Muscle of arm (tissue), 12 donors: ENCODE results near the gene FAM180A. TPM values are rescaled to one million over a fixed set of nuclear protein-coding genes. Genes with fewer than 3 reads are reported as not detected.
"Not testable (repeated sequence)": the region's sequence is repeated elsewhere in the genome, so short reads cannot be mapped to it uniquely, and the experiment has no call there.

Source experiments
- DNase-seq: peaks from one replicate; pipeline ENCODE4 v3.0.0-alpha.2; 2013
- polyA plus RNA-seq, 12 donors: library from polyadenylated mRNA; unstranded; fragments of 120-200 nt; gene quantifications; one replicate each; pipeline ENCODE4 v1.2.1, GENCODE V29; 2013; ENCODE audit not compliant: insufficient read length in 12 of 12

FAM180A gene
- polyA plus RNA-seq, 12 donors = 0.12 to 0.49 (median 0.31) TPM; not detected in 4

DNA sequence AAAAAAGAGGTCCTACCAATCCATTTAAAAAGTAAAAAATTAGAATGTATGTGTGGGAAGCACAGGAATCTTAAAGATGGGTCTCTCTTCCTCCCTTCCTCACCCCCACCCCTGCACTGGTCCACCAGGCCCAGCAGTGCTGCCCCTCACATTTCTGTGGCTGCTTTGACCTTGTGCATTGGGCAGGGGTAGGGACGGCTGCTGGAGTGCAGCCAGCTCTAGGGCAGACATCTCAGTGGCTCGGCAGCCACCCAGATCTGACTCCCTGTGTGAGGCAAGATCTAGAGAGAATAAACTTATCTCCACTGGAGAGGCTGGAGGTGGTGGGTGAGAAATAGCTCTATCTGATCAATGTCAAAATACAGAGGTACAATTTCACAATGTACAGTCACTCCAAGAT lies 6.7 kb downstream of the FAM180A start:
- DNase-seq = no peak

DNA sequence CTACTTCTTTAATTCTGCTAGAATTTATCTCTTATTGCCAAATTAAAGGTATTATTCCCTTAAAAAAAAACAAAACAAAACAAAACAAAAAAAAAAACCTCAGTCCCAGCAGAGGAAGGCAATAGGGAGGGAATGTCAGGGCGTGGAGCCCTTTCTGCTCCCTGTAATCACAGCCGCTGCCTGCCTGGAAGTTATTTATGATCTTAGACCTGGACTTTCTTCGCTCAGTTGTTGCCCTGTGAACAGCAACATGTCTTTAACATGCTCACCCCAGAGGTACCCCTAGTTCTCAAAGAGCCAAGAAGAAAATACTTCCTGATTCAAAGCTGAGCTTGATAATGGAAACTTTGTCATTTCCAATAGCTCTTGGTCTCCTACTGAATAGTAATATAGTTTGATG lies 7.7 kb downstream of the FAM180A start:
- DNase-seq = no peak

DNA sequence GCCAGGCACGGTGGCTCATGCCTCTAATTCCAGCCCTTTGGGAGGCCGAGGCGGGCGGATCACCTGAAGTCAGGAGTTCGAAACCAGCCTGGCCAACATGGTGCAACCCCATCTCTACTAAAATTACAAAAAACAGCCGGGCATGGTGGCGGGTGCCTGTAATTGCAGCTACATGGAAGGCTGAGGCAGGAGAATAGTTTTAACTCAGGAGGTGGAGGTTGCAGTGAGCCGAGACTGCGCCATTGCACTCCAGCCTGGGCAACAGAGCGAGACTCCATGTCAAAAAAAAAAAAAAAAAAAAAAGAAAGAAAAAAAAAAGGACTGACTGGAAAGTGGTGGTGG lies 11.3 kb downstream of the FAM180A start:
- DNase-seq = not testable (repeated sequence)

DNA sequence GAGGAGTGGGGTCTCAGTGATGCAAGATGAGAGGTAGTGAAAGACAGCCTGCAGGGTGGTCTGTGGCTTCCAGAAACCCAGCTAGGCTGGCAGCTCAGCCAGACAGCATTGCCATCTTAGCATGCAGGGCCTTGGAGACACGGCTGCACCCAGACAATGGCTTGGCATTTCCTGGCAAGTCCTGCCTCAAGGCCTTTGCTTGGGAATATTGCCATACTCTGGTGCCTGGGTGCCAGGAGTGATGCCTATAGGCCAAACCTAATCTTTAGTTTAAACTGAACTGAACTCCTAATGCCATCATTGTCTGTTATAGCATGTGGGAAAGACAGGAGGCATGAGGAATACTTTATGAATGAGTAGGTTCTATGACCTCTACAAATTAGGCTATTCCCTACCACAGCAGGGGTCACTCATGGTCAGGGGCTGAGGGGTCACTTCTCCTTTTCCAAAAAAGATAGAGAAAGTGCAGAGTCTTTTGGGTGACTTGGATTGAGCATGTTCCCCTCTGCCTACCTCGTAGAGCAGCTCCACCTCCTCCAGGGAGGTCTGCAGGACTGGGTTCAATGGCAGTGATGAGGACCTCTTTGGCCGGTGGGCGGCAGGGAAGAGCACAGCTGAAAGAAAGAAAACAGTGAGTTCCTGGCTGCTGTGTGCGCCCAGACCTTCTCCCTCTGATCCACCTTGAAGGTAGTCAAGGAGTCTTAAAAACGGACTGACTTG lies 11.9 kb downstream of the FAM180A start:
- no peak for DNase-seq

DNA sequence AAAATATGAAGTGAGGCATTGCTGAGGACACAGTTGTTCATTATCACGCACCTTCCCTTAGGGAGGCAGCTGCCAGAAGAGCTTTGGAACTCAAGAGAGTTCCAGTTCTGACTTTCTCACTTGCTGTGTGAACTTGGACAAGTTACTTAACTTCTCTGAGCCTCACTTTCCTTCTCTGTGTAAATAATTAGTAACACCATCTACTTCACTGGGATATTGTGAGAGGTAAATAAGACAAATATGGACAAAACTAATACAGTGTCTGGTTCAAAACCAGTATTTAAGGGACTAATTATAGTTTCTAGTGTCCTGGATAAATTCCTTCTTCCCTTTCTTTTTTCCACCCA lies 14.3 kb downstream of the FAM180A start:
- no peak for DNase-seq

DNA sequence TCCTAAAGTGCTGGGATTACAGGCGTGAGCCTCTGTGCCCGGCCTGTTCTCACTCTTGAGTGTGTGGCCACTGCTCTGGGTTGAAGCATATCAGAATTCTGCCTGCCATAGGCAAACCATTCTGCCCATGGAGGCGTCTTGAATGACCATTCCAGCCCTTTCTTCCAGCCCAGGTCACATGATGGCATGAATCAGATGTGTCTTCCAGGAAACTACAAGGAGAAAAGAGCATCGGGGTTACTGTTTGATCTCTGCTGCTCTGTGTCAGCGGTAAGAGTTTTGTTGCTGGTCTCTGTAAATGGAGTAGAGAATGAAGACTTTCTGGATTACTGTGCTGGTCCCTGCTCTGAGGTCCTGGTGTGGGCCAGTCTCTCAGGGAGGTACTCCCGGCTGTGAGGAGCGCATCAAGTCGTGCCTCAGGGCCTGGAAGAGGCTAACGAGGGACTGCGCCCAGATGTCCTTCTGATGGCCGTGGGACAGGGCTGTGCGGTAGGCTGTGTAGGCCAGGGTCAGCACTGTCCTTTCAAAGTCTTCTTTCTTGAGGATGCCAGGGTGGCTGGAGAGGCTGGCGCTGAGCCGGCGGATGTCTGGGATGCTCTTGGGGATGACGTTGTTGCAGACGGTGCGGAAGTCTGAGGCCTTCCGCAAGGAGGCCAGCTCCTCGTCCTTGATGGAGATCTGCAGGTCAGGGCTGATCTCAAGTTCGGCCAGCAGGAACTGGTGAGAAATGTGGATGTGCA lies 14.8 kb downstream of the FAM180A start:
- no peak for DNase-seq

DNA sequence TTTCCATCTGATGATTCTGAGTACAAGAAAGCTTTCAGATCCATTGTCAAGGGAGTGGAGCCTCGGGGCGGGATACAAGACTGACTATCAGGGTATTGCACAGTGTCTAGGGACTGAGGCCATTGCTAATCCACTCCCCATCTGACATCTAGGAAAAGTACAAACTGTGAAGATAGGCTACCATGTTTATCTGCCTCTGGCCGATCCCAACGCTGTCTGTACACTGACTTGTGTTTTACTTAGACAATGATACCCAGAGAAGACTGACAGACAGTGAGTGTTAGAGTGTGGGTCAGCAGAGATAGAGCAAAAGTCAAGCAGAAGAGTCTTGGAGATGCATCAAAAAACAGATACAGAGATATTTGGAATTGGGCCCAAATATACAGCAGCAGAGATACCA lies 17.5 kb downstream of the FAM180A start:
- DNase-seq = no peak

DNA sequence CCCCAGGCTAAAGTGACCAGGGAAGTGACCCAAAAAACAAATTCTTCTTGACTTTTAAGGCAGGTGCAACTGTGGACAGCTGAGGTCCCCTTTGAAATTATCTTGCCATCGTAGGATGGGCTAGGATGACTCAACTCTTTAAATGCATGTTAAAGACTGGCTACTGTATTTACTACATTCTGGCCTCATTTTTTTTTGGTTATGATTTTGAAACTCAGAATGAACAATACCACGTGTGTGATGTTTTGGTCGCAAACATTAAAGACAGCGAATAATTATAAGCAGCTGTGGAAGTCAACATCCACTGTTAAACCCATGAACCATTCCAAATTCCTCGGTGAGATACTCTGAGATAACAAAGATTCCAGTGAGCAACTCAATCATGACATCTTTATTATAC lies 19.4 kb downstream of the FAM180A start:
- DNase-seq = no peak

DNA sequence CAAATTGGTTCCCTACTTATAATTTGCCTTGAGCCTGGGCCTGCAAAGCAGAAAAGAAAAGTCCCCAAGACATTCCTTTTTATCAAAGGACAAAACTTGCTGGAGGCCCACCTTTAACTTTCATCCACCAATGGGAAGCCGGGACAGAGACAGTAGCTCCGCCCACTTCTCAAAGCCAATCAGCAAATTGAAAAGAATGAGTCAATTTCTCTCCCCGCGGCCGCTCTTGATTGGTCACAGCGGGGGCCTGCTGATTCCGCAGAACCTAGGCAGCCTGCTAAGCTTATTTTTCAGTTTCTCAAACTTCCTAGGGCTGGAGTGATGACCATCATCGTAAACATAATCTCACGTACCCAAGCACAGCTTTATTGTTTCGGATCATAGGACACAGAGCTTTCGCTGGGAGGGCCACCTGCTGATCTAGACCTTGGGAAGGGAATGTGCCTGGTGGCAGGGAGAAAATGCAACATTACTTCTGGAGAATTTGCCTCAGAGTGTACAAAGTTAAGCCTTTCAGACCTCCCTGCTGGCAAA lies 20.4 kb downstream of the FAM180A start, which contains the start of gene SLC13A4:
SLC13A4 (minus strand) TSS at position 51 of the 534 bp plus-strand sequence. CDS start 690 bp downstream, outside the sequence.
- no peak for DNase-seq

DNA sequence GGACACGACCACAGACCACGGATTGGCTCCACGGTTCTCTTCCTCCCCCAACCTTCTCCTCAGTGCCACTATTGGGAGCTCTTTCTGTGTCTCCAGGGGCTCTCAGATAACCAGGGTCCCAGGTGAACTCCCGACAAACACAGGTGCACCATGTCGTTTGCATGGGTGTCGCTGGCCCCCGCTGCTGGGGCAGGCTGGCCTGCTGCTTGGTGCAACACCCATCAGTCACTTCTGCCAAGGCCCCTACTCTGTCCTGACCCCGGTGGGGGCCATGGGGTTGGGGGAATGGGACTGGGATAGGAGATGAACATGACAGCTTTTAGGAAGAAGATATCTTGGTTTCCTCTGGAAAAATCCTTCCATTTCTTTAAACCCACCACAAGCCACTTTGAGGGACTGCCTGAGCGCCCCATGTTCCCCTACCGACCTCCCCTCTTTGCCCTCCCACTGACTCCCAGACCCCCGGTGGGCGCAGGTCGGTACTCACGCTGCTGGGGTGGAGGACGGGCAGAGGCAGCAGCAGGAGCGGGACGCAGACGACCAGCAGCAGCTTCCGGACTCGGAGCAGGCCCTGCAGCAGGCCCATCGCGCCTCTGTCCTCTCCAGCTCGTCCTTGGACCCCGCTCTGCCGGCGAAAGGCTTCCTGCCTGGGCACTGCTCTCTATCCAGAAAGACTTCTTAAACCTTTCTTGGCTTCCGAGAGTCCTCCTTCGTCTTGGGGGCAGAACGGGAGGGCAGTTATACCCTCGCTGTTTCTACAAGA lies 21.5 kb downstream of the FAM180A start:
- DNase-seq = no peak

DNA sequence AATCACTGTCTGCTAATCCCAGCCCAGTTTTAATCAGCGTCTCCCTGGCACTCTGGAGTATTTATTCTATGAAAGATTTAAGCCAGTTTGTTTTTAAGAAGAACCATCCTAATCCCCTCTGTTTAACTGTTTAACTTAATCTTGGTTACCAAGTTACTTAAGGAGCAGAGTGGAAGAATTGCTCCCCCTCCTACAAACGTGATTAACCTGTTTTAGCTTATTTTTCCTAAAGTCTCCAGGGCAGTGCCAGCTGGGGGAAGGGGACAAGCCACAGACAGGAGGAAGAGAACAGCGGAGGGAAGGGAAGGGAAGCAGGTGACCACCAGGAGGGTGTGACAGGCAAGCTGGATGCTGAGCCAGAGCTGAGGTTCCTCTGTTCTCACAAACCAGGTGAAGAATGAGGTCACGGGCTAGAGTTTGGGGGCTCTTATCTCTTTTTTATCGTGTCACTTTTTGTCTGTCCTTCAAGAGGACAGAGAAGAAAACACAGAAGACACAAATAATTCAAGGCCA lies 22.3 kb downstream of the FAM180A start:
- DNase-seq = no peak

DNA sequence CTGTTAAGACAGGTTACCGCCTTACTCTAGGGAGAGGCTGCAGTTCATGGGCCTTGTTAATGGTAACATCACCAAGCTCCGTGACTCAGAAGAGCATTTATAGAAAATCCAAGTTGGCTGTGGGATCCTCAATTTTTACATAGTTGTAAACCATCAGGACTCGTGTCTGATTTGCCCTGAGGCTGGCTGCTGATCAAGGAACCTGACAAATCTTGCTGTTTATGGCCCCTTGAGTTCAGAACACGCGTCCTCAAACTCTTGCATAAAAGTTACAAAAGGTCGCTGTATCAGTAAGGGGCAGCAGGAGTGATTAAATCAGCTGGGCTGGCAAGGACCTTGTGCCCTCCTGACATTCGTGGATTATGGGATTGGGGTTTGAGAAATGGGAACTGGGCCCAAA lies 25.2 kb downstream of the FAM180A start:
- DNase-seq = no peak

DNA sequence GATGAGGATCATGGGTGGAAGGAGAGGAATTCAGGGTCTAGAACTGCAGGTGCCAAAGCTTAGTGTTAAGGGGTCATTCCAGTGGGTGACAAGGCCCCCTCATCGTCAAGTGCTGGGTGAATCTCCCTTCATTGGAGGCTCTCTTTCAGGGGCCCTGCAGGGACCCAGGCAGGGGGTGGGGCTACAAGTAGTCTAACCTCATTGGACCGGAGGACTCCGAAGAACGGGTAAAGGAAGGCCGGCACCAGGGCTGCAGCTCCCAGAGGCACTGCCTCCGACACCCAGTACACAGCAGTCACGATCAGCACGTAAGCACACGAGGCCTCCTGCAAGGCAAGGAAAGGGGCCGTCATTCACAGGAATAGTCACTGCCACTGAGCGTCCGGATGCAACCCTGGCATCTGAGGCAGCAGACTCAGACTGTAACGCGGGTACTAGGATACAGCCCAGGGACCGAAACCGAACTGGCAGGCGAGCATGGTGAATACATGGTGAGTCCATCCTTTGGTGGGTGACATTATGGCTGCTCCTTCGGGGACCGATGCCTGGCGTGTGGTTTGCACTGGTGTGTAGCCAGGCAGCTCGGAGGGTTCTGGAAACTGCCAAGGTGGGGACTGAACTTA lies 27.3 kb downstream of the FAM180A start:
- no peak for DNase-seq

DNA sequence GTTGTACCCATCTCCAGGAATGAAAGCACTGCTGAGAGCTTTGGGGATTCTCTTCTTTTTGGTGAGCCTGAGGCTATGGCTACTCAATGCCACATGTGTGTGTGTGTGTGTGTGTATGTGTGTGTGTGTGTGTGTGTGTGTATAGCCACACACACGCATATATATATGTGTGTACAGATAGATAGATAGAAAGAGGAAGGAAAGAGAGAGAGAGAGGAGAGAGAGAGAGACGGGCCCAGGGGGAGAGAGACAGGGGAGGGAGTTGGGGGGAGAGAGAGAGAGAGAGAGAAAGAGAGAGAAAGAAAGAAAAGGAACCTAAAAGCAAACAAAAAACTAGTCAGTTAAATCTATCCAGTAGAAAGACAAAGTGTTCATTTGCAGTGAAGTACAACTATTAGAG lies 28.9 kb downstream of the FAM180A start:
- no peak for DNase-seq

DNA sequence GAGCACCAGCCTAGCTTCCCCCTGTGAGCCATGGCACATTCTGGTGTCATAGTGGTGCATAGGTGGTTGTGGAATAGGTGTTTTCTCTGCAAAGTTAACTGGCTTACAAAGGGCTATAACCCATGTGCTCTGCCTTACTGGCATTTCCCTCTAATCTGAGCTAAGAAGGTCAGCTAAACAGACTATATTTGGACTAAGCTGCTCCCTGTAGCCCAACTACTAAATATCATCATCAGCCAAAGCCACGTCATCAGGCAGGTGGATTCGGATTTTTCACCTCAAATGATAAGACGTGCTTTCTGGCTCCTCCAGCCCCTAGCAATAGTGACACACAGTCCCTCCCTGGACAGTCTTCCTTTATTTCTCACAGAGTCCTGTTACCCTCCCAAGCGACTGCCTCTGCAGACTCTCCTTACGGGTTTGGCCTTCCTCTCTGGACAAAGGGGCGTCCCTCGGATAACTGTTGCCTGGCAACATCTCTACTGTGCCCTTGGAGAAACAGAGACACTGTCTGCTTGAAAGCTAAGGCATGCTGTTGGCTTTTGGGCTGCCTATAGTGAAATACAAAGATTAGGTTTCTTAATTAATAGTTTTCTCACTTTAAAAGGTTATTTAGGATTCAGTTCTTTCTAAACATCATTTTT lies 29.7 kb downstream of the FAM180A start:
- DNase-seq = no peak

DNA sequence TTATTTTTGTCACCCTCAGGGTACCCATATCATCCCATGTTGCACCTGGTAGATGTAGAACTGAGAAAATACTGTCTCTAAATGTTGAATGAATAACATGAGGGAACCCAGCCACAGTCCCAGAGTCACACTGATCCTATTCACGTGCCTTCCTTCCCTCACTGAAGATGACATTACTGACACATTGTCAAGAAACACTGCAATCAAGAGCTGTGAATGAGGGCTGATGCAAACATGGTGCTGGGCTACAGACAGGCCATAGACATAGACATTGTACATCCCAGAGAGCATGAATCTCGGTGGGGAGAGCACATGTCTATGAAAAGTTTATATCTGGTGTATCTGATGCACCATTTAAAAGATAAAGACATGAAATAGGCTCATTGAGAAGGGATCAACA lies 30.4 kb downstream of the FAM180A start:
- DNase-seq = no peak

DNA sequence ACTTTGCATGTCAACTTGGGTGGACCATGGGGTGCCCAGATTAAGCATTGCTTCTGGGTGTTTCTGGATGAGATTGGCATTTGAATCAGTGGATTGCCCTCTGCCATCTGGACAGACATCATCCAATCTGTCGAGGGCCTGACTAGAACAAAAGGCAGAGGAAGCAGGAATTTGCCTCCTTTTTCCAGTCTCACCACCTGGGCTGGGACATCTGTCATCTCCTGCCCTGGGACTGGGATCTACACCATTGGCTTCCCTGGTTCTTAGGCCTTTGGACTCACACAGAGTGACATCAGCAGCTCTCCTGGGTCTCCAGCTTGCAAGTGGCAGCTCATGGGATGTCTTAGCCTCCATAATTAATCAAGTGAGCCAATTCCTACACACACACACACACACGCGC lies 30.9 kb downstream of the FAM180A start:
- no peak for DNase-seq

DNA sequence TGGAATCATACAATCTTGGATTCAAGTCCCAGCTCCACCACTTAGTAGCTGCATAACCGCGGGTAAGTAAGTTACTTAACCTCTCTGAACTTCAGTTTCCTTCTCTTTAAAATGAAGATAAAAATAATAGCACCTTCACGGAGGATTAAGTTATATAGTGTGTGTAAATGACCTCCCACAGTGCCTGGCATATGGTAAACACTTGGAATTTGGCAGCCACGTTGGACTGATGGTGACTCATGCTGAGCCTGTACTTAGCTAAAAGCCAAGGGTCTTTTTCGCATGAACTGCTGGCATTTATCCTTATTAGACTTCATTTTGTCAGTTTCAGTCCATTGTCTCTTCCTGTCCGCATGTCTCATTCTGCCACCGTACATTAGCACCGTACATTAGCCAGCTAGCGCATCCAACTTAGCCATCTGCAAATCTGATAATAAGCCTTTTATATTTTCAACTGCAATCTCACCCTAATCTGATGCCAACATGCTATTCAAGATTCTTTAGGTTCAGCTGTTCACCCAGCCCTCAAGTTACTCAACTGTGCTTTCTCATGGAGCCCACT lies 31.9 kb downstream of the FAM180A start:
- DNase-seq = peak; percentile 10

DNA sequence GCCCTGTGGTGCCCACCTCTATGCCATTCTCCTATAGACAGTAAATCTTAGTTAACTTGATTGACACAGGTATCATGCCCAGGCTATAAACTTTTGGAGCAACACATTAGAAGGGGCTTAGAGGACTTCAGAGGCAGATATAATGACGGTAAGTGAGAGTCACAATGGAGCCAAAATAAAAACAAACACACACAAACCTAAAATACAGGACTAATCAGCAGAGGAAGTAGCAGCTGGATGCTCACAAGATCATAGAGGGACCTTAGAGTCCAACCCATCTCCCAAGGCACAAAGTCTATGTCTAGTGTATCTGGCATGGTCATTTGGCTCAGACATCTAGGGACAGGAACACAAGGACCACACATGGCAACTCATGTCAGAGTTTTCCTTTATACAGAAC lies 32.9 kb downstream of the FAM180A start:
- DNase-seq = no peak

DNA sequence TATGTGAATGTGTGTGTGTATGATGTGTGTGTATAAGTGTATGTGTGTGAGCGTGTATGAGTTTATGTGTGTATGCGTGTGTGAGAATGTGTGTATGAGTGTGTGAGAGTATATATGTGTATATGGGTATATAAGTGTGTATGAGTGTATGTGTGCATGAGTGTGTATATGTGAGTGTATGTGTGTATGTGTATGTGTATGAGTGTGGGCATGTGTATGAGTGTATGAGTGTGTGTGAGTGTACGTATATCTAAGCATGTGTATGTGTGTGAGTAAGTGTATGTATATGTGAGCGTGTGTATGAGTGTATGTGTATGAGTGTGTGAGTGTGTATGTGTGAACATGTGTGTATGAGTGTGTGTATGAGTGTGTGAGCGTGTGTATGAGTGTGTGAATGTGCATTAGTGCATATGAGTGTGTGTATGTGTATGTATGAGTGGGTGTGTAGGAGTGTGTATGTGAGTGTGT lies 33.5 kb downstream of the FAM180A start:
- no peak for DNase-seq

DNA sequence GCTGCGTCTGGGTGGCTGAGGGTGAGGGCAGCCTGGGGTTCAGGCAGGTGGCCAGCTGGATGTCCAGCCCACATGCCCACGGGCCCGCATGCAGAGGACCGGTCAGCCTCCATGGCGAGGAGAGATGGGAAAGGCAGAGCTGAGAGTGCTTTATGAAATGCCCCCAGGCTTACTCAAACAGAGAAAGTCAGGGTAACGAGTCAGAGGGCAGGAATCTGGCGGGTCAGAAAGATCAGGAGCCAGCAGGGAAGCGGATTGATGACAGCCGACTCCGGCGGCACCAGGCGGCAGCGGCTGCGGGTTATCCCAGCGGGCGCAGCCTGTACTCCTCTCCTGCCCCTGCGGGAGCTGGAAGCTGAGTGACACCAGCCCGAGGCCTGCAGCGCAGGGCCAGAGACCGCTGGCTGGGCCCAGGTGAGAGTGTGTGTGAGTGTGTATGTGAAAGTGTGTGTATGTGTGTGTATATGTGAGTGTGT lies 34.0 kb downstream of the FAM180A start:
- DNase-seq = no peak
